DOHH2 (cell line): ENCODE results near the gene RGS2.

ENCODE experiments used
- H3F3A ChIP-seq: fragments of 200-600 bp; sonication (generic), shearing (Covaris generic); 2 replicates; pipeline ENCODE4 v1.6.0; 2016; ENCODE audit warnings: antibody characterized with exemption, mild to moderate bottlenecking; ENCODE audit not compliant: control insufficient read depth, insufficient read depth
- H3K27ac ChIP-seq: fragments of 200-600 bp; sonication (generic); 2 replicates; pipeline ENCODE4 v1.5.1; 2014; ENCODE audit warnings: low read depth, mild to moderate bottlenecking, low read length, moderate library complexity
- H3K27me3 ChIP-seq: fragments of 200-600 bp; sonication (generic); 2 replicates; pipeline ENCODE4 v1.6.1; 2014; ENCODE audit warnings: mild to moderate bottlenecking, low read length, mixed read lengths; ENCODE audit not compliant: control insufficient read depth
- H3K36me3 ChIP-seq: fragments of 200-600 bp; sonication (generic); 2 replicates; pipeline ENCODE4 v1.6.1; 2014; ENCODE audit warnings: mild to moderate bottlenecking, low read length, moderate library complexity, mixed read lengths; ENCODE audit not compliant: control insufficient read depth
- H3K4me1 ChIP-seq: fragments of 200-600 bp; sonication (generic); 2 replicates; pipeline ENCODE4 v1.6.1; 2014; ENCODE audit warnings: mild to moderate bottlenecking, low read length, mixed read lengths; ENCODE audit not compliant: control insufficient read depth
- H3K4me2 ChIP-seq: fragments of 200-600 bp; sonication (generic); 2 replicates; pipeline ENCODE4 v1.6.0; 2014; ENCODE audit warnings: mild to moderate bottlenecking, low read length, moderate library complexity
- H3K4me3 ChIP-seq: fragments of 200-600 bp; sonication (generic); 2 replicates; pipeline ENCODE4 v1.5.1; 2014; ENCODE audit warnings: mild to moderate bottlenecking, low read length, mixed read lengths
- H3K79me2 ChIP-seq: fragments of 200-600 bp; sonication (generic); 2 replicates; pipeline ENCODE4 v1.6.1; 2014; ENCODE audit warnings: mild to moderate bottlenecking, low read length, mixed read lengths; ENCODE audit not compliant: control insufficient read depth
- H3K9me2 ChIP-seq: fragments of 200-600 bp; sonication (generic); replicated peaks from 2 replicates; pipeline ENCODE4 v1.6.1; 2014; ENCODE audit warnings: mild to moderate bottlenecking, low read length, mixed read lengths; ENCODE audit not compliant: control insufficient read depth
- H3K9me3 ChIP-seq: fragments of 200-600 bp; sonication (generic); 2 replicates; pipeline ENCODE4 v1.6.1; 2014; ENCODE audit warnings: antibody characterized with exemption, low read length, mixed read lengths; ENCODE audit not compliant: control insufficient read depth, insufficient read depth
- H4K20me1 ChIP-seq: fragments of 200-600 bp; sonication (generic); 2 replicates; pipeline ENCODE4 v1.6.0; 2014; ENCODE audit warnings: low read depth, mild to moderate bottlenecking, antibody characterized with exemption, low read length, moderate library complexity; ENCODE audit not compliant: control insufficient read depth, insufficient read depth
- CTCF ChIP-seq: fragments of 200-600 bp; sonication (generic); IDR thresholded peaks from one replicate; pipeline ENCODE4 v1.5.1; 2014; ENCODE audit warnings: antibody characterized with exemption, mild to moderate bottlenecking, low read depth, low read length; ENCODE audit not compliant: poor library complexity, severe bottlenecking
- EZH2phosphoT487 ChIP-seq: fragments of 200-600 bp; sonication (generic); IDR thresholded peaks from 2 replicates; pipeline ENCODE4 v1.6.1; 2017; ENCODE audit warnings: borderline replicate concordance, mild to moderate bottlenecking, antibody characterized with exemption, low read length, moderate library complexity, mixed read lengths

Gene RGS2

DNA sequence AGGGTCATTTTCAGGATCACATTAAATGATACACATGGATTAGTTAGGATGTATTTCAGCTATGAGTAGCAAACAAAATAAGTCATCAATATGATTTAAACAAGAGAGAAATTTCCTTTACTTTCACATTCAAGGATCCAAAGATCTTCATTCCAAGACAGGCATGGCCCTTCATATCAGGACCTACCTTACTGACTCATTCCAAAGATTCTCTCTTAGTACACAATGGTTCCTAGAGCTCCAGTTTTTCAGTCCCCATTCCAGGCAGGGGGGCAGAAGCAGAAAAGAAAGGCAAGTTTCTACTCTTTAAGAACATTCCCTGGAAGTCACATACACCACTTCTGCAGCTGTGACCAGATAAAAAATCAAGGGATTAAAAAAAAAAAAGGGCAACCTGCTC lies 23.7 kb downstream of the RGS2 start:
- no peaks in the 10 kb centered on the region for H3K79me2 ChIP-seq
- H3K27me3 ChIP-seq: no peaks in the 10 kb centered on the region
- no peak overlapping the region for H3K4me2 ChIP-seq
- no peaks in the 10 kb centered on the region for H3K36me3 ChIP-seq
- no peaks in the 10 kb centered on the region for H4K20me1 ChIP-seq
- no peaks in the 10 kb centered on the region for H3K4me1 ChIP-seq
- no peak overlapping the region for H3K27ac ChIP-seq
- no peaks in the 10 kb centered on the region for H3K9me3 ChIP-seq
- no peak overlapping the region for H3K4me3 ChIP-seq
- H3K9me2 ChIP-seq: no peaks in the 10 kb centered on the region
- no peaks in the 10 kb centered on the region for H3F3A ChIP-seq
- TF ChIP-seq CTCF: no peak
- no peak for TF ChIP-seq EZH2phosphoT487

GRCh38 chr1:192835116-192835515 lies 26.3 kb downstream of the RGS2 start:
- Histone ChIP-seq H3K27me3 (no peaks in the 10 kb centered on the region), H3K4me1 (no peaks in the 10 kb centered on the region), H3K4me3 (no peak overlapping the region), H3K9me2 (no peaks in the 10 kb centered on the region), H3K4me2 (no peak overlapping the region), H3K36me3 (no peaks in the 10 kb centered on the region), H3K79me2 (no peaks in the 10 kb centered on the region), H3F3A (no peaks in the 10 kb centered on the region), H3K9me3 (no peaks in the 10 kb centered on the region), H4K20me1 (no peaks in the 10 kb centered on the region), H3K27ac (no peak overlapping the region)
- TF ChIP-seq CTCF (no peak), EZH2phosphoT487 (no peak)

DNA sequence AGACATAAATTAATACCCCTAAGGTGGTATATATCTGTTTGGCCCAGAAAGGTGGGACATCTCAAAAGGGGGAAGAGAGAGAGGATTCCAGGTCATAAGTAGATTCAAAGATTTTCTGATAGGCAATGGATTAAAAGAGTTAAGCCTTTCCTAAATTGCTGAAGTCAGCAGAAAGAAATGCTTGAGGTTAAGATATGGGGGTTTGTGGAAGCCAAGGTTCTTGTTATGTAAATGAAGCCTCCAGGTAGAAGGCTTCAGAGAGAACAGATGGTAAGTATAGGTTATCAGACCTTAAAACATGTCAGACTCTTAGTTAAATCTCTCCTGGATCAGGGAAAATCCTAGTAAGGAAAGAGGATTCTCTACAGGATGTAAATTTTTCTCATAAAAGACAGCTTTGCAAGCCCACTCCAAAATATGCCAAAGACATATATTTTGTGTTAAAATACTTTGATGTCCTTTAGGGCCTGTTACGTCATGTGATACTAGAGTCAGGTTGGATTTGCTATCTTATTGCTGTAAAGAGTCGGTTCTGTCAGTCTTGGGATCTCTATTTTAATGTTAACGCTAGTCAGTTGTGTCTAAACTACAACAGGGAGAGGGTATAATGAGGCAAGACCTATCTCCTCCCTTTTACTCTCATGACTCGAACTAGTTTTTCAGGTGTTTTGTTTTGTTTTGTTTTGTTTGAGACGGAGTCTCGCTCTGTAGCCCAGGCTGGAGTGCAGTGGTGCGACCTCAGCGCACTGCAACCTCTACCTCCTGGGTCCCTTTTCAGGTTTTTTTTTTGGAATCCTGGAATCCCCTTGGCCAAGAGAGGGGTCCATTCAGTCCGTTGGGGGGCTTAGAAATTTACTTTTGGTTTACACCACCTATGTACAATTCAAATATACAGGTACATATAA lies 30.6 kb downstream of the RGS2 start:
- Histone ChIP-seq H3K79me2 (no peaks in the 10 kb centered on the region), H3K4me3 (no peak overlapping the region), H3K36me3 (no peaks in the 10 kb centered on the region), H3F3A (no peaks in the 10 kb centered on the region), H3K27ac (no peak overlapping the region), H3K4me2 (no peak overlapping the region), H3K27me3 (peaks cover 6% of the 10 kb centered on the region), H3K9me2 (no peaks in the 10 kb centered on the region), H3K9me3 (no peaks in the 10 kb centered on the region), H3K4me1 (no peaks in the 10 kb centered on the region), H4K20me1 (no peaks in the 10 kb centered on the region)
- TF ChIP-seq CTCF: no peak
- TF ChIP-seq EZH2phosphoT487: no peak
